SK-N-SH treated with all-trans-retinoic acid at 6 μM for 48 hours (cell line): ENCODE data around the gene PLXDC2.

Experiments used
- ARNTL ChIP-seq: fragments of 450-650 bp; formaldehyde crosslinking; IDR thresholded peaks from 2 replicates; pipeline ENCODE4 v1.5.0; 2020; ENCODE audit warnings: low read depth, mild to moderate bottlenecking, moderate library complexity, borderline replicate concordance
- CSDC2 ChIP-seq: fragments of 250-450 bp; sonication (Bioruptor Pico); IDR thresholded peaks from 2 replicates; pipeline ENCODE4 v1.5.0; 2020; ENCODE audit warnings: mild to moderate bottlenecking, moderate library complexity
- PATZ1 ChIP-seq: fragments of 250-450 bp; sonication (Bioruptor Pico); IDR thresholded peaks from 2 replicates; pipeline ENCODE4 v1.8.0; 2020; ENCODE audit warnings: mild to moderate bottlenecking, moderate library complexity, borderline replicate concordance
- SNAI2 ChIP-seq: fragments of 250-450 bp; sonication (Bioruptor Pico); IDR thresholded peaks from 2 replicates; pipeline ENCODE4 v1.5.0; 2020; ENCODE audit warnings: mild to moderate bottlenecking, moderate library complexity
- TSHZ2 ChIP-seq: fragments of 250-450 bp; sonication (Bioruptor Pico); IDR thresholded peaks from 2 replicates; pipeline ENCODE4 v1.5.0; 2020; ENCODE audit warnings: mild to moderate bottlenecking, moderate library complexity
- ZC3H10 ChIP-seq: fragments of 250-450 bp; sonication (Bioruptor Pico); IDR thresholded peaks from 2 replicates; pipeline ENCODE4 v1.5.1; 2021; ENCODE audit warnings: mild to moderate bottlenecking, moderate library complexity
- ZFP3 ChIP-seq: fragments of 250-450 bp; sonication (Bioruptor Pico); IDR thresholded peaks from 2 replicates; pipeline ENCODE4 v1.5.0; 2020; ENCODE audit warnings: mild to moderate bottlenecking, moderate library complexity
- ZFP30 ChIP-seq: fragments of 450-650 bp; formaldehyde crosslinking; IDR thresholded peaks from 2 replicates; pipeline ENCODE4 v1.5.0; 2022; ENCODE audit warnings: mild to moderate bottlenecking, moderate library complexity
- ZNF565 ChIP-seq: fragments of 450-650 bp; formaldehyde crosslinking; conservative IDR thresholded peaks from 2 replicates; pipeline ENCODE4 v1.5.0; 2020; ENCODE audit warnings: low read depth, mild to moderate bottlenecking, moderate library complexity
- ZNF8 ChIP-seq: fragments of 450-650 bp; formaldehyde crosslinking; IDR thresholded peaks from 2 replicates; pipeline ENCODE4 v1.5.0; 2020; ENCODE audit warnings: mild to moderate bottlenecking, moderate library complexity

DNA sequence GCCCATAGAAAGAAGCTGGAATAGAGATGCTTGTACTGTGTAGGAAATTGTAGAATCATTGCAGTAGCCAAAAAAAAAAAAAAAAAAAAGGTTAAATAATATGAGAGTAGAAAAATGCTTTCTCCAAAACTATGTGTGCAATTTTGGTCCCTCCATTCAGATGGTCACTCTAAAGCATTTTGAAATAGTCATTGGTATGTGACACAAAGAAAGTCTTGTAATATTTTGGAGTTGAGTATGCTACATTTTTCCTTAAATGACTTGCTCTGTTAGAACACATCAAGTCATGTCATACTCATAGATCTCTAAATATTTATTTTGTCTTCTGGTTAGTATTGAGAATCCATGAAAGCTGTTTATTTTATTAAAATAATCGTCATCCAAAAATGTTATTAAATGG is 424.4 kb downstream of the PLXDC2 start:
- no peak for TF ChIP-seq ZFP30
- no peak for TF ChIP-seq PATZ1 (CRISPR knock-in tag)
- no peak for TF ChIP-seq ARNTL
- no peak for TF ChIP-seq ZNF565
- no peak for TF ChIP-seq CSDC2
- no peak for TF ChIP-seq ZFP3 (CRISPR knock-in tag)
- TF ChIP-seq ZC3H10 (CRISPR knock-in tag) = no peak
- TF ChIP-seq TSHZ2 (CRISPR knock-in tag) = no peak
- no peak for TF ChIP-seq ZNF8 (CRISPR knock-in tag)
- no peak for TF ChIP-seq SNAI2 (CRISPR knock-in tag)
